NK-92 treated with Interleukin-12 subunit alpha and Interleukin-12 subunit beta, amount 100 ng/mL, for 24 hours (cell line): ENCODE measurements around the gene DPYD.

Experiments used
- DNase-seq: peaks from one replicate; lab custom pipeline; 2025; lab: John Stamatoyannopoulos, UW

DPYD gene

GRCh38 chr1:97034651-97035050, 886.2 kb downstream of the DPYD start:
- DNase-seq = no peak

DNA sequence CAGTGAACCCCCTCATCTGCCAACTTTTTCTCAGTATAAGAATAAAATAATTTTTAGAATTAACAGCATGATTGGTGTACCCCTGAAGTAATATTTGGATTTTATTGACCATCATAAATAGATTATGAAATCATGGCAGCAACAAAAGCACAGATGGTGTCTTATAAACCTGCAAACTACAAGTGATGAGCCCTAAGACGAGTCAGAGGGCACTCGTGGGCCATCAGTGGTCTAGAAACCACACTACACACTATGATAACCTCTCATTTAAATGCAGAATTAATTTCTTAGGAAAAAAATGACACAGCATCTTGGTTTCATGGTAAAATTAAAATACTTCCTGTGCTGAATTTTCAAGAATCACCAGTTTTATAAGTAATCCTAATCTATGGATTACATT, 886.9 kb downstream of the DPYD start:
- no peak for DNase-seq
